A673 (cell line): ENCODE results near the gene FAAH2.

Source experiments
- EZH2 ChIP-seq: fragments of 200-600 bp; sonication (generic); IDR thresholded peaks from 2 replicates; pipeline ENCODE4 v1.6.1; 2017; ENCODE audit warnings: borderline replicate concordance, low read depth, mild to moderate bottlenecking, mixed read lengths, antibody characterized with exemption, low read length; ENCODE audit not compliant: poor library complexity, severe bottlenecking
- TF ChIP-seq, protein P1 (sequence below): fragments of 300-800, 200-600 bp; sonication (generic); conservative IDR thresholded peaks from 2 replicates; pipeline ENCODE4 v1.5.1; 2017; ENCODE audit warnings: low read depth, mild to moderate bottlenecking, antibody characterized with exemption, low read length, moderate library complexity, mixed read lengths

- TF ChIP-seq, protein P1, sequence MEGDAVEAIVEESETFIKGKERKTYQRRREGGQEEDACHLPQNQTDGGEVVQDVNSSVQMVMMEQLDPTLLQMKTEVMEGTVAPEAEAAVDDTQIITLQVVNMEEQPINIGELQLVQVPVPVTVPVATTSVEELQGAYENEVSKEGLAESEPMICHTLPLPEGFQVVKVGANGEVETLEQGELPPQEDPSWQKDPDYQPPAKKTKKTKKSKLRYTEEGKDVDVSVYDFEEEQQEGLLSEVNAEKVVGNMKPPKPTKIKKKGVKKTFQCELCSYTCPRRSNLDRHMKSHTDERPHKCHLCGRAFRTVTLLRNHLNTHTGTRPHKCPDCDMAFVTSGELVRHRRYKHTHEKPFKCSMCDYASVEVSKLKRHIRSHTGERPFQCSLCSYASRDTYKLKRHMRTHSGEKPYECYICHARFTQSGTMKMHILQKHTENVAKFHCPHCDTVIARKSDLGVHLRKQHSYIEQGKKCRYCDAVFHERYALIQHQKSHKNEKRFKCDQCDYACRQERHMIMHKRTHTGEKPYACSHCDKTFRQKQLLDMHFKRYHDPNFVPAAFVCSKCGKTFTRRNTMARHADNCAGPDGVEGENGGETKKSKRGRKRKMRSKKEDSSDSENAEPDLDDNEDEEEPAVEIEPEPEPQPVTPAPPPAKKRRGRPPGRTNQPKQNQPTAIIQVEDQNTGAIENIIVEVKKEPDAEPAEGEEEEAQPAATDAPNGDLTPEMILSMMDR, result no peak
- no peak for TF ChIP-seq EZH2
Observed at GRCh38 chrX:57447856-57448255, 161.3 kb downstream of the FAAH2 start.
